Measurements from ENCODE around the gene COL21A1. TPM values are rescaled to one million over a fixed set of nuclear protein-coding genes. Genes with fewer than 3 reads are reported as not detected.

COL21A1 gene
- total RNA-seq, 4 donors from 2014 or later: 8.3 to 22.2 (median 9.0) TPM

DNA sequence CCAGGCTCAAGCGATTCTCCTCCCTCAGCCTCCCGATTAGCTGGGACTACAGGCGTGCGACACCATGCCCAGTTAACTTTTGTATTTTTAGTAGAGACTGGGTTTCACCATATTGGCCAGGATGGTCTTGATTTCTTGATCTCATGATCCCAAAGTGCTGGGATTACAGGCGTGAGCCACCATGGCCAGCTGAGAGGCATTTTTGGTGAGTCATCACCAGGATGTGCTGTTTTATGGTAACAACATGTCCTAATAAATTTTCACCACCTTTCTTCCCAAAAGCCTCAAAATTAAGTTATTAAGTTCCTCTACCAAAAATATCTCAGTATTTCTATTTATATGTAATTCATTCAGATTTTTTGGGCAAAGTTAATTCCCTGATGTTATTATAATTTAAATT, 53.5 kb downstream of the COL21A1 start:
- Histone ChIP-seq H3K9me3 (peaks cover 0 to 11% (median 0%) of the 10 kb centered on the region in 4 donors), H3K27ac (replicated peaks in 1 of 4) (no peak overlapping the region), H3K4me3 (no peak overlapping the region), H3K27me3 (no peaks in the 10 kb centered on the region), H3K4me1 (no peaks in the 10 kb centered on the region), H3K36me3 (no peaks in the 10 kb centered on the region)
- intact Hi-C loops (cut with DNase I): no loop called here
- no peak for TF ChIP-seq EP300 (IDR thresholded peaks at IDR 0.05)
- no peak for TF ChIP-seq POLR2A (IDR thresholded peaks at IDR 0.05; ENCODE audit: low read depth)
- TF ChIP-seq, protein P1, sequence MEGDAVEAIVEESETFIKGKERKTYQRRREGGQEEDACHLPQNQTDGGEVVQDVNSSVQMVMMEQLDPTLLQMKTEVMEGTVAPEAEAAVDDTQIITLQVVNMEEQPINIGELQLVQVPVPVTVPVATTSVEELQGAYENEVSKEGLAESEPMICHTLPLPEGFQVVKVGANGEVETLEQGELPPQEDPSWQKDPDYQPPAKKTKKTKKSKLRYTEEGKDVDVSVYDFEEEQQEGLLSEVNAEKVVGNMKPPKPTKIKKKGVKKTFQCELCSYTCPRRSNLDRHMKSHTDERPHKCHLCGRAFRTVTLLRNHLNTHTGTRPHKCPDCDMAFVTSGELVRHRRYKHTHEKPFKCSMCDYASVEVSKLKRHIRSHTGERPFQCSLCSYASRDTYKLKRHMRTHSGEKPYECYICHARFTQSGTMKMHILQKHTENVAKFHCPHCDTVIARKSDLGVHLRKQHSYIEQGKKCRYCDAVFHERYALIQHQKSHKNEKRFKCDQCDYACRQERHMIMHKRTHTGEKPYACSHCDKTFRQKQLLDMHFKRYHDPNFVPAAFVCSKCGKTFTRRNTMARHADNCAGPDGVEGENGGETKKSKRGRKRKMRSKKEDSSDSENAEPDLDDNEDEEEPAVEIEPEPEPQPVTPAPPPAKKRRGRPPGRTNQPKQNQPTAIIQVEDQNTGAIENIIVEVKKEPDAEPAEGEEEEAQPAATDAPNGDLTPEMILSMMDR (IDR thresholded peaks at IDR 0.05): no peak
- DNase-seq (ENCODE audit: extremely low spot score): no peak
- WGBS: 97% methylated on average over 5 of the region's 5 CpGs

DNA sequence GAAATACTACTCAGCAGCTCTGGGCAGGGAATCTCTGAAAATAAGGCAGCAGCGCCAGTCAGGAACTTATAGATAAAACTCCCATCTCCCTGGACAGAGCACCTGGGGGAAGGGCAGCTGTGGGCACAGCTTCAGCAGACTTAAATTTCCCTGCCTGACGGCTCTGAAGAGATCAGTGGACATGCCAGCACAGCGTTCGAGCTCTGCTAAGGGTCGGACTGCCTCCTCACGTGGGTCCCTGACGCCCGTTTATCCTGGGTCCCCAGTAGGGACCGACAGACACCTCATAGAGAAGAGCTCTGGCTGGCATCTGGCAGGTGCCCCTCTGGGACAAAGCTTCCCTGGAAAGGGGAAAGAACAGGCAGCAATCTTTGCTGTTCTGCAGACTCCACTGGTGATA, 59.0 kb downstream of the COL21A1 start:
- TF ChIP-seq POLR2A (IDR thresholded peaks at IDR 0.05; ENCODE audit: low read depth): no peak
- TF ChIP-seq, protein P1 (IDR thresholded peaks at IDR 0.05): no peak
- no peak for TF ChIP-seq POLR2AphosphoS5 (IDR thresholded peaks at IDR 0.05)
- TF ChIP-seq EP300 (IDR thresholded peaks at IDR 0.05): no peak
- WGBS: 93% methylated on average over 1 of the region's 9 CpGs

DNA sequence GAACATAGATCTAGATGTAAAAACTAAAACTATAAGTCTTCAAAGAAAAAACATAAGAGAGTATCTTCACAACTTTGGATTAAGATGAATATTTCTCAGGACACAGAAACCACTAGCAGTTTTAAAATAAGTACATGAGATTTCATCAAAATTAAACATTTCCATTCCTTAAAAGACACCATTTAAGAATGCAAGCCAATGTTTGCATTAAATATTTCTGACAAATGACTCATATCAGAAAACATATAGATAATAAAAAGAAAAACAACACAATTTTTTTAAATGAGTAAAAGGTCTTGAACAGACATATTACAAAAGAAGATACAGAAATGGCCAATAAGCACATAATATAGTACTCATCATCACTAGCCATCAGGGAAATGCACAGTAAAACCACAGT, 59.7 kb downstream of the COL21A1 start:
- no peak overlapping the region for H3K4me3 ChIP-seq
- H3K36me3 ChIP-seq: no peaks in the 10 kb centered on the region
- intact Hi-C loops (cut with DNase I): no loop called here
- no peaks in the 10 kb centered on the region for H3K9me3 ChIP-seq
- no peak for DNase-seq (ENCODE audit: extremely low spot score)
- no peaks in the 10 kb centered on the region for H3K27me3 ChIP-seq
- no peak overlapping the region for H3K27ac ChIP-seq (replicated peaks in 1 of 4)
- no peak for TF ChIP-seq POLR2A (IDR thresholded peaks at IDR 0.05; ENCODE audit: low read depth)
- H3K4me1 ChIP-seq: no peaks in the 10 kb centered on the region

More for the DNA sequence above, 59.0 kb downstream of the COL21A1 start:
- Histone ChIP-seq H3K36me3 (no peaks in the 10 kb centered on the region), H3K9me3 (no peaks in the 10 kb centered on the region), H3K4me1 (no peaks in the 10 kb centered on the region), H3K4me3 (no peak overlapping the region), H3K27me3 (no peaks in the 10 kb centered on the region), H3K27ac (replicated peaks in 1 of 4) (no peak overlapping the region)
- intact Hi-C loops (cut with DNase I): no loop called here
- no peak for DNase-seq (ENCODE audit: extremely low spot score)

DNA sequence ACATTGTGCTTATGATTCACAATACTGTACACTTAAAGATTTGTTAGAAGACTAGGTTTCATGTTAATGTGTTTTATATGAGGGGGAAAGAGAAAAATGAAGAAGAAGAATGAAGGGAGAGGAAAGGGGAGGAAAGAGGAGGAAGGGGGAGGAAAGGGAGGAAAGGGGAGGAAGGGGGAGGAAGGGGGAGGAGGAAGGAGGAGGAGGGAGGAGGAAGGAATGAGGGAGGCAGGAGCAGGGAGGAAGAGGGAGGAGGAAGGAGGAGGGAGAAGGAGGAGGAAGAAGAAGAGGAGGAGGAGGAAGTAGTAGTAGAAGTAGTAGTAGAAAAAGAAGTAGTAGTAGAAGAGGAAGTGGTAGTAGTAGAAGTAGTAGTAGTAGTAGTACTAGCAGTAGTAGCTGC, 70.6 kb downstream of the COL21A1 start:
- no peaks in the 10 kb centered on the region for H3K4me1 ChIP-seq
- H3K27me3 ChIP-seq: no peaks in the 10 kb centered on the region
- TF ChIP-seq POLR2A (IDR thresholded peaks at IDR 0.05; ENCODE audit: low read depth) (no peak), EP300 (IDR thresholded peaks at IDR 0.05) (no peak), POLR2AphosphoS5 (IDR thresholded peaks at IDR 0.05) (no peak)
- TF ChIP-seq, protein P1 (IDR thresholded peaks at IDR 0.05): no peak
- peaks cover 0 to 38% (median 12%) of the 10 kb centered on the region in 4 donors for H3K9me3 ChIP-seq
- no peak overlapping the region for H3K4me3 ChIP-seq
- DNase-seq (ENCODE audit: extremely low spot score): no peak
- intact Hi-C loops (cut with DNase I): no loop called here
- no peaks in the 10 kb centered on the region for H3K36me3 ChIP-seq
- H3K27ac ChIP-seq (replicated peaks in 1 of 4): no peak overlapping the region

DNA sequence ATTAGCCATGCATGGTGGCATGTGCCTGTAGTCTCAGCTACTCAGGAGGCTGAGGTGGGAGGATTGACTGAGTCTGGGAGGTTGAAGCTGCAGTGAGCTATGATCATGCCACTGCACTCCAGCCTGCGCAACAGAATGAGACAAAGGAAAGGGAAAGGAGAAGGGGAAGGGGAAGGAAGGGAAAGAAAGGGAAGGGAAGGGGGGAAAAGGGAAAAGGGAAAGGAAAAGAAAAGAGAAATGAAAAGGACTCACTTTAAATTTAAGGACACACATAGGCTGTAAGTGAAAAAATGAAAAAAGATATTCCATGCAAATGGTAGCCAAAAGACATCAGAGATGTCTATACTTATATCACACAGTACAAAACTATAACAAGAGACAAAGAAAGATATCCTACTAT, 74.2 kb downstream of the COL21A1 start:
- intact Hi-C loops (cut with DNase I): no loop called here
- no CpG with 5 or more reads among the region's 1 CpG for WGBS
- Histone ChIP-seq H3K27me3 (no peaks in the 10 kb centered on the region), H3K36me3 (peaks cover 0 to 6% (median 0%) of the 10 kb centered on the region in 4 donors), H3K4me3 (no peak overlapping the region), H3K27ac (replicated peaks in 1 of 4) (no peak overlapping the region), H3K4me1 (no peaks in the 10 kb centered on the region), H3K9me3 (peaks cover 0 to 41% (median 12%) of the 10 kb centered on the region in 4 donors)
- TF ChIP-seq POLR2AphosphoS5 (IDR thresholded peaks at IDR 0.05) (no peak), POLR2A (IDR thresholded peaks at IDR 0.05; ENCODE audit: low read depth) (no peak), EP300 (IDR thresholded peaks at IDR 0.05) (no peak)
- TF ChIP-seq, protein P1 (IDR thresholded peaks at IDR 0.05): no peak
- no peak for DNase-seq (ENCODE audit: extremely low spot score)

Data from esophagus muscularis mucosa (tissue), 4 donors.